ENCODE measurements around the gene NFIB.

NFIB gene

DNA sequence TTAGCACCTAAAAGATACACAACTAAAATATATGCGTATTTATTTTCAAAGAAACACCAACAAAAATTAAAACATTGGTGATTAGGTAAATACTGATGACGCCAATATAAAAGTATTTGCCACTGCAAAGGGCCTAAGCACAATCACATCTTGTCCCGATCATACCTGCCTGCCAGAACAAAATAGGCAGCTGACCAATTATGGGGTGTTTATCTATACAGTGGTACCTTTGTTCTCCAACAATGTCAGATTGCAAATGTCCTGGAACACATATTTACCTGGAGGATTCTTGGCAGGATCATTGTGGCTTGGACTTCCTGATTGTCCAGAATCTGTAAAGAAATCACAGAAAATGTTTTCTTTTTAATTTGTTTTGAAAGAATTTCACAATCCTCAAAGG lies 134.5 kb downstream of the NFIB start:
- no peak for DNase-seq

DNA sequence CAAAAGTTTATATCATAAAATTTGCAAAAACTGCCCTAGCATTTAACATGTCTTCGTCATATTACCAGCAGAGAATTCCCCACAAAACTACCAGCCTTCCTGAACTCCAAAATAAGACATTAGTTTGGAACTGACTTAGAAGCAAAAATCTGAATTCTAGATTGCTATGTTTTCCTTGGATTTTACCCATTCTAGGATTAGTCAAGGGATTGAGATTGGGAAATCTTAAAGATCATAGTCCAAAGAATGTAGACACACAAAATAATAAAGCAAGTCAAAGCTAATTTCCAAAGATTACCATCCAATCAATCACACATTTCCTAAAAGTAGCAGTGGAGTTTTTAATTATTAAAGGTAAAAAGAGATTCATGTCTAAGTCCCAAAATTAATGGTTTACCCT lies 138.2 kb downstream of the NFIB start:
- no peak for DNase-seq

DNA sequence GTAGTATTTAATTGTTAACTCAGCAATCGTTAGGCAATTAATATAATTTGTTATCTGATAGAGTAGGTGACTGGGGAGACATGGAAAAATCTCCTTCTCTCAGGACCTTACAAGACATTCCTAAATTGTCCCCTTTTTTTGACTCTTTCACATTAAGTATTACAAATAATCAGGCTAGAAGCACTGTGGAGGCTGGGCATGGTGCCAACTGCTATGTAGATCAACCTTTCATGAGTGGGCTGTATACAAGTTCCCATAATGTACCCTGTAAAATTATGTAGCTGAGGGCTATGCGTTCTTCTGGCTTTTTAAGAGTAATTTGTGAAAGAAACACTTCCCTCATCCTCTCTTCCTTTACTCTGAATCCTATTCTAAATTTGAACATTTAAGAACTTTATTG lies 140.2 kb downstream of the NFIB start:
- DNase-seq = no peak

DNA sequence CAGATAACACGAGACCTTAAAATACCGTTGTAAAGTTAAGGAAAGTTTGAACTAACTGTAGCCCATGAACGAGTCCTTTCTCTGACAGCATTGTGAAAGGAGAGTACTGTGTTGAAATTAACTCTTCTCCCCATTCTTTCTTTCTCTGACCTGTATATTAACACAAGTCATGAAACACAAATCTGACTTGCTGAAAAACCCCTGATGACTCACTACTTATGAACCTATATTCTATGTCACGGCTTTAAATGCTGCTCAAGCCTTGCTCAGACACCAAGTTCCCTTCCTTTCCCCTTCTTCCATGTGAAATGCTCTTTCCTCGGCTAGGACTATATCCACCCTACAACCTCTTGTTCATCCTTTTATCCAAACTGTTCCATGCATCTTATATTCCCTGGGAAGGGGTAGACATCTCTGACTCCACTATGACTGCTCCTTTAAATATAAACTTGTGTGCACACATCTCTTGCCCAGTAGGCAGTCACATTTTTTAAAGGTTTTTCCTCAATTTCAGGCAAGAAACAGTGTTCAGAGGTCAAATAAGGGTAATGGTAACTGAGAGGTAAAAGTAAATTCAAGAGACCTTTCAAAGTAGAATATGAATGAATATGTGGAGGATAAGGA lies 142.9 kb downstream of the NFIB start:
- no peak for DNase-seq

DNA sequence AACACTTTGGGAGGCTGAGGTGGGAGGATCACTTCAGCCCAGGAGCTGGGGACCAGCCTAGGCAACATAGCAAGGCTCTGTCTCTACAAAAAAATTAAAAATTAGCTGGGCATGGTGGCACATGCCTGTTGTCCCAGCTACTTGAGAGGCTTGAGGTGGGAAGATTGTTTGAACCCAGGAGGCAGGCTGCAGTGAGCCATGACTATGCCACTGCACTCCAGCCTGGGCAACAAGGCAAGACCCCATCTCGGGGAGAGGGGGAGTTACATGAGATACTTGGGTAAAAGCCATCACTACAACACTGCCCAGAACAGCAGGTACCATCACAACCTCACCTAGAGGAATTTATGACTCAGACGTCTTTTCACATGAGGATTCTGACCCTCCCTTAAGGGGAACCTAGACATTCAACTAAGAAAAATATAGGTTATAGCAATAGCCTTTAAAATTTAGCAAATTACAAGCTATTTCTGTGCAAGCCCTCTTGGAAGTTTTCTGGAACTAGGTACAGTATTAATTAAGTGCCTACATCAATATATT lies 143.5 kb downstream of the NFIB start:
- no peak for DNase-seq

DNA sequence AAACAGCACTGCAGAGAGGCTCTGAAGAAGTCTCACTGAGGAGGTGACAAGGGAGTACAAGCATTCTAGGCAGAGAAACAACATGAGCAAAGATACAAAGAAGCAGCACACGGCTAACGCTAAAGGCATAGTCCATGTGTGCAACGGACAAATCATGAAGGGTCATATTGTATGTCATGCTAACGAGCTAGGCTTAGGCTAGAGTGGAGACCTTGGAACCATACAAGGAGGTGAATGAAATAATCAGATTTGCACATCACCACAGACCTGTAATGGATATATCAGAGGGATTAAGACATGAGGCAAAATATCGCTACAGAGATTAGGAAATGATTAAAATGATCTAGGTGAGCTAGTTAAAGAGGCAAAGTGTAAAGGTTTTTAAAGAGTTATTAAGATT lies 145.6 kb downstream of the NFIB start:
- DNase-seq = no peak

DNA sequence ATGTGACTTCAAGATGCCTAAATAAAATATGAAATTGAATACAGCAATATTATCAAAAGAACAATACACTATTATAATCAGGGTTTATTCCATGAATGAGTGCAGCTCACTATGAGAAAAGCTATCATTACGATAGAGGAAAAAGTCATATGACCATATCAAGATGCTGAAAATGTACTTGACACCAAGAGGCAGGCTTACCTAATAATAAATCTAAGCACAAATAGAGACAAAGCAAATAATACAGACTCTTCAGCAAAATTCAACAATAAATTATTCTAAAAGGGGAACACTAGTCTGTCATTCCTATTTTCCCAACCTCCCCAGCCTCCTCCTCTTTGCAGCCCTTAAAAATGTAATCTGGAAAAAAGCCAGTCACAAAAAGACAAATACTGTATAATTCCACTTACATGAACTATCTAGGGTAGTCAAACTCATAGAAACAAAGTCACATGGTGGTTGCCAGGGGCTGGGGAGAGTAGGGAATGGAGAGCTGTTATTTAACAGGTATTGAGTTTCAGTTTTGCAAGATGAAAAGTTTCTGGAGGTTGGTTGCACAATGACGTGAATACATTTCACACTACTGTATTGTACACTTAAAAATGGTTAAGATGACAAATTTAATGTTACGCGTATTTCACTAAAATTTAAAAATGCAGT lies 148.4 kb downstream of the NFIB start:
- no peak for DNase-seq

DNA sequence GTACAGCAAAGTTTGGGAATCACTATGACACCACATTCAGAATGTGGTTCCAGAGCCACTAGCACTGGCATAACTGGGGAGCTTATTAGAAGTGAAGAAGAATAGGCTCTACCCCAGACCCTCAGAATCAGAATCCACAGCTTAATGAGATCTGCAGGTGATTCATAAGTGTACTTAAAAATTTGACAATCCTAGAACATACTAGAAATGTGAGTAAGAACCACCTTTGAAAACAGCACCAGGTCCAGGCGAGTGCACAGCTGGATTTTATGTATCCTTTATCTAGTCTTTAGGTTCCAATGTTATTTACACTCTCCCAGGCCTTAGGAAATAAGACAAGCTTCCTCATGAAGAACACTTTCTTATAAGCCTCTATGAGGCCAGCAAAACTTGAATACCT lies 149.0 kb downstream of the NFIB start:
- DNase-seq = no peak

DNA sequence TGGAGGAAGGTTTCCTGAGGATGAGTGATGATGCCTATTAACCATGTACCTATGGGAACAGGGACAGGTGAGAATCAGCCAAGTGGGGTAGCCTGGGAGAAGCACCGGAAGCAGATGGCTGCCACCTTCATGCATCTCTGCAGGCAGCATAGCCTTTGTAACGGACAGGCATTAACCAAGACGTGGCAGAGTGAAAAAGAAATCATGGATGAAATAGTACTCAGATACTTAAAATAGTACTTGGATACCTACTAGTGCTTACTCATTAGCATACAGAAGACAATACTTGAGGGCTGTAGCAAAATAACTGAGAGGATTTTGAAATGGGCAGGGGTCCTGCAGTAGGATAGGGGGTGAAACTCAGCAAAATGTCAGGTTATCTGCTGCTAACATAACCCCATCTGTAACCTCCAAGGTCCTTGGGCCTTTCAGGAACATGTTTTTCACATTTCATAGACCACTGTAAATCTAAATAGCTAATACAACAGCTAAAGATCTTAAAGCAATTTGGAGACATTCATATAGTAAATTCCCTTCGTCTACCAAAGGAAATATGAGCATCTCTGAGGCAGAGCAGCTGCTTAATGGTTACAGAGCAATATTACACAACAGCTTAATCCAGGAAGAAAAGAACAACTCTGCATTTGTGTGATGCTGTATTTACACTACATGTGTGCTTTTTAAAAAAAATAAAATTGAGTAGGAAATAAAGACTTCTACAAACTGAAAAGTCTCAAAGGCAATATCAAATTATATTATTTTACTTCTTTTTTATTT lies 154.3 kb downstream of the NFIB start:
- no peak for DNase-seq

DNA sequence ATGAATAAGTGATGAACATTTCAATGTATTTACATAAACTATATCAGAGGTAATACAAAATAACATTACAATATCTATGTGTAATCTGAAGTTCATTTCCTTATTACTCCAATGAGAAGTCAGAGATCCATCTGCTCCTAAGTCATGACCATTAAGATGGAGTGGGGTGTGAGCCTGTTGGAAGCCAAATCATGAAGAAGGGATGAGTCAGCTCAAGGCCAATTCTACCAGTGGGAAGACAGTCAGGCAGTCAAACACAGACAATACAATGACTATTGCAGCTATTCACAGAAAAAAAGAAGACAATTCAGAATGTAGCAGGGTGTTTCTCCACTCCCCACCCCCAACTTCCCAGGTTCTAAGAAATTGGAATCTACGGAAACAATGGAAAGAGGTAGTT lies 155.0 kb downstream of the NFIB start:
- DNase-seq = no peak

DNA sequence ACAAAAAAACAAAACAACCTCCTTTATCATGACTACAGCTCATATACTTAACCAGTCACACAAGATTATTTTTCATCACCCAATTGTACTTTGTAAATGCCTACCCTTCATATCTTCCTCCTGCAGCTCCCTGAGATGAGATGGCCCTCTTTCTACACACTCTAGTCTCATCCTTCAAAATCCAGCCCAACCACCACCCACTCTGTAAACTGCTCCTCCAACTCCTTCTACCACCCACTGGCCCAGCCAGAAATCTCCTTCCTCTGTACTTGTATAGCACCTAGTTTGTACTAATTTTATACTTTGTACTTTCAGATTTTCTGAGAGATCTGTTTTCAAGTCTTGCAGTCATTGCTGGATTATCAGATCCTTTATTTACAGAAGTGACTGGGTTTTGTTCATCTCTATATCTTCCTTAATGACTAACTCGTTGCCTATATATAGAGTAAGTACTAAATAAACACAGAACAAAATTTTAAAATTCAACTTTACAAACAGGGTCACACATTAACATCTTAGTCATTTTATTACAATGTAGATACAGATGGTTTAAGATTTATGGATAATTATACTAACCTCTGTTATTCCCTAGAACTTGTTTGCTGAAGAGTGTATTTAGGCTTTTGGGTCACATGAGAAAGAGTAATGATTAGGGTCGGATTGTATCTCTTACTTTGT lies 155.7 kb downstream of the NFIB start:
- no peak for DNase-seq

DNA sequence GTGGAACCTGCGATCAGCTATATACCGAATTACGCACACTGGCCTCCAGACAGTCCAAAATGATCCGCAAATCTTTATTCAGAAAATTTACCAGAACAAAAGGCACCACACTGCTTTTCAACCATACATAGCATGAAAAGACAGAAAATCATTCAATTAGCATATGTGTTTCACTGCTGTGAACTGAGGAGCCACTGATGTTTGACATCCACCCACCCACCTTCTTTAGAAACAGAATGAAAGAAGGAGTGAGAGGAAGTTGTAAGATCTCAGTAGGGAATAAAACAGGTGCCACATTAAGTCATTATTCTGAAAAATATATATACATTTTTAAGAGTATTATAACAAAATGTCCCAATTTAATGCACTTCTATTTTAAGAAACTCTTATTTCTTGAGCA lies 156.8 kb downstream of the NFIB start:
- DNase-seq = no peak

DNA sequence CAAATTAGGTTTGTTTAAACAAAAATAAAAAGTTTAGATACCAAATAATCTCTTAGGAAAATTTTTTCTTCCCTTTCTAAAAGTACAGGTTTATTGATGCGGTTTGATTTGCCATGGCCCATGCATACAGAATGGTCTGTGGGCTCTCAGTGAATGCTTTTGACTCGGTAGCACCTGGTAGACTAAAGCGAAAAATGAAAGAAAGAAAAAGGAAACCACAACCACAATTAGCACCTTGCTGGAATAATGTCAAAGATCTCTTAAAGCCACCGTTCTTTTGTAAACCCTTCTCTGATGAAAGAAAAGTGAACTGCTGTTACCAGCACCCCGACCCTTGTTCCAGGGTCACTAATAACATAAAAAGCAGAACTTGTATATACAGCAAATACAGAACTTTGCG lies 157.9 kb downstream of the NFIB start:
- no peak for DNase-seq

DNA sequence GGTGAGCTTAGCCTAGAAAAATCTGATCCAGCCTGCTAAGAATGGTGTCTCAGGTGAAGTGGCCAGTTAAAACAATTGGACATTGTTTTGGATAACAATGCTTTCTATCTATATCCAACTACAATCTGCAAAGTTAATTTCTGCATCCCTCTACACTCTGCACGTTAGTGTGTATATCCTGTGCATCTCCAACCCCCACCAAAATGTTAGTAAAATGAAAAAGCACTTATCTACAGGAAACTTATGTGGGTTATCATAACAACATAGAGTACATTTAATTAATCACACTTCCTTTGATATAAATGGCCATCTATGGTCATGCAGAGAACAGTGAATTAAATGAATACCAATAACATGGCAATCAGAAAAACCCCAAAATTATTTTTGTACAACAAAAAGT lies 158.7 kb downstream of the NFIB start:
- no peak for DNase-seq

DNA sequence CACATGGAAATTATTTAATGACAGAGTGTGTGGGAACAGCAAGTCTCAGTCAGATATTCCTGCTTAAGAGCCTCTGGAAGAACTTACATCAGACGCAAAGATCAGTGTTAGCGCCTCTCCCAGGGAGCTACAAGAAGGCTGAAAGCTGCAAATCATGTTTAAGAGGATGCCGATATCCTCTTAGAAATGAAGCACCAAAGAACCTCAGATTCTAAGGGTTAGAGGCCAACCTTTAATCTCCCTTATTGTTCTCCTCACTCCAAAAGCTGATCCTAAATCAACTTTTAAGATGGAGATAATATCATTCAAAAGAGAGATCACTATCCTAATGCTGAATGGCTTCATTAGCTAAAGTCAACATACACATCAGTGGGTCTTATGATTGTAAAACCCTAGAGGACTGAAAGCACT lies 160.6 kb downstream of the NFIB start:
- DNase-seq = no peak

DNA sequence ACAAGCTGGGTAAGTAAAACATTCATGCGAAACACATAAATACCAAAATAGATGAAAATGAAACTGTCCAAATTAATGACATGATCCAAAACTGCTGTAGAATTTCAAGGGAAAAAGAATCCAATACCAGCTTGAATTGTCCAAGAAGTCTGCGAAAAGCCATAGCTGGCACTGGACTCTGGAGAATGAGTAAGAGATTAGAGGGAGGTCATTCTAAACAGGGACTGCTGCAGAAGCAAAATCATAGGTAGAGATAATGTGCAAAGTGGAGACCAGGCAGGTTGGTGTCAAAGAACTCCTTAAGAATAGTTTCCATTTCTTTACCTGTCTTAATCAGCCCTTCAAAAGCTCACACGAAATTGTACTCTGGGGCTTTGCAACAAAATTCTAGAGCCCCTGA lies 162.5 kb downstream of the NFIB start:
- DNase-seq = no peak

DNA sequence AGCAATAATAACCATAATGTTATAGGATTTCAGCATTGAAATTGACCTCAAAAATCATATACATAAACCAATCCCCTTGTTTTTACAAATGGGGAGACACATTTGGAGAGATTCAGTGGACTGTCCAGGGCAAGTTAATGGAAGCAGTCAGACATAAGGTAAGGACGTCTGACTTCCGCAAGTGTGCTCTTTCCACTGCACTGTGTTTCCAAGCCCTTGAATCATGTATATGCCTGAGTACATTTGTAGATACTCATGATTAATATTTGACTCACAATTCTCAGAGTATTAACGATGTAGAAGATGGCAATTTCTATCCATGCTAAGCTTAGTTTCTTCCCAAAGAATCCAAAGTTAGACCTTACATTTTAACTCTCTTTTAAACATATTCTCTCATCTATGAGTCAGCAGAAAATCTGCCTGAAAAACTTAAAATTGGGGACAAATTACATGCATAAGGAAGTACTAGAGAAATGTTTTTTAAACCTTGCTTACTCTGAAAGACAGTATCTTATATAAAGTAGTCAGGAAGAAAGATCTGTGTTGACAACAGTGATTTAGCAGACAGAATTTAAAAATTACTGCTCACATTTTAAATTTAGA lies 165.3 kb downstream of the NFIB start:
- no peak for DNase-seq

DNA sequence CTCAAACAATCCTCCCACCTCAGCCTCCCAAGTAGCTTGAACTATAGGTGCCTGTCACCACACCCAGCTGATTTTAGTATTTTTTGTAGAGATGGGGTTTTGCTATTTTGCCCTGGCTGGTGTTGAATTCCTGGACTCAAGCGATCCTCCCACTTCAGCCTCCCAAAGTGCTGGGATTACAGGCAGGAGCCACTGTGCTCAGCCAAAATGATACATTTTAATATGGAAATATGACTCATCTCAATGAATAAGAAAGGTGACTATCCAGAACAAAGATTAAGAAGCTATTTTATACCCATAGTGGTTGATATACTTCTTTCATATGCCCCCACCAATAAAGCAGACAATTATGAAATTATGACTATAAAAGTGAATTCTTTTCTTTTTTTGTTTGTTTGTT lies 166.2 kb downstream of the NFIB start:
- no peak for DNase-seq

DNA sequence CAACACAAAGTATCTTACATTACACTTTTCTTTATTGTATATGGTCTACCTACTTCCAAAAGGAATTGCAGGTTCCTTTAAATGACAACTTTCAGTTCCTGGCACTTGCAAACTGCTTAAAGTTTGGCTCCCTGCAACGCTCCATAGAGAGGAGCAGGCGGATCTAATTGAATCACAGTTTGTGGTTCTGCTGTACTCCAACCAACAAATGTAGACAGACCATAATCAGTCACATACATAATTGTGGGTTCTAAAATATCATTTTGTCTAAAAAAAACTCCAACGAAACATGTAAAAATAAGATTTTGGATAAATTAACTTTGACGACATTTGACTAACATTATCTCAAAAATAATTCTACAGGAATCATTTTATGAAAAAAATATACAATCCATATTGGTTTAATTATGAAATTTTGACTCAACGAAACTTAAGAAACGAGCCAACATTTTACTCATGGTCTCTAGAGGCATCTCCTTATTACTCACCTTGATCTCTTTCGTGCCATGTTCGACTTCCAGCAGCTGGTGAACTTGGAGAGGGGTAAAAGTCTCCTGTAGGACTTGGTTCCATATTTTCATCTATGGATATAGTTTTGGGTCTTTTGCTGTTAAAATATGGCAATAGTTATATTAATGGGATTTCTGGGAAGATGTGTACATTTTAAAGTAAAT lies 167.6 kb downstream of the NFIB start:
- DNase-seq = no peak

DNA sequence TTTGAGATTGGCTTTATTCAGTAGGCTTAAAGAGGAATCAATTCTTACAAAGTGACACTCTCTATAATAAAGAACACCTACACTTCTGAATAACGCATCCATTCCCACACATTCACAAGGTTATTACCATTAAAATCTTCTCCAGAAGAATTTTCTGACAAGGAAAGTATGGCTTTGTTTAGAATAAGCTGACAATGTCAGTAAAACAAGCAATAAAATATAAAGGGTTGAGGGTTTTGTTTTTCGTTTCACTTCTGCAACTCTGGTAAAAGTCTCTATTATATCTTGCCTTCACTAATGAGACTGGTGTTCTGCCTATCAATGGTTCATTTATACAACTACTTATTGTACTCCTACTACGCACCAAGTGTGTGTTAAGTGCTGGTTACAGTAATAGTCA lies 169.7 kb downstream of the NFIB start:
- no peak for DNase-seq

DNA sequence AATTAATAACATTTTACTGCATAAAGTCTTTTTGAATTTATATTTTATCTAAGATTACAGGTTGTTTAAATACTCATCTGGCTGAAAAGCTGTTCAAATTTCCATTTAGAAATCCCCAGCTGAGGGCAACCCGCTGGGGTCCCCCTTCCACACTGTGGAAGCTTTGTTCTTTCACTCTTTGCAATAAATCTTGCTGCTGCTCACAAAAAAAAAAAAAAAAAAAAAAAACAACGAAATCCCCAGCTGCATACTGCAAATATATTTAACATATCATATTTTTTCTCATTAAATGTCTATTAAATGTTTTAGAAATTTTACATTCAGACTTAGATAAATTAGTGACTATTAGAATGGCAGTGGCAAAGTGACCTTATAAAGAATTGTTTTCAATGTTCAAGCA lies 172.2 kb downstream of the NFIB start:
- no peak for DNase-seq

DNA sequence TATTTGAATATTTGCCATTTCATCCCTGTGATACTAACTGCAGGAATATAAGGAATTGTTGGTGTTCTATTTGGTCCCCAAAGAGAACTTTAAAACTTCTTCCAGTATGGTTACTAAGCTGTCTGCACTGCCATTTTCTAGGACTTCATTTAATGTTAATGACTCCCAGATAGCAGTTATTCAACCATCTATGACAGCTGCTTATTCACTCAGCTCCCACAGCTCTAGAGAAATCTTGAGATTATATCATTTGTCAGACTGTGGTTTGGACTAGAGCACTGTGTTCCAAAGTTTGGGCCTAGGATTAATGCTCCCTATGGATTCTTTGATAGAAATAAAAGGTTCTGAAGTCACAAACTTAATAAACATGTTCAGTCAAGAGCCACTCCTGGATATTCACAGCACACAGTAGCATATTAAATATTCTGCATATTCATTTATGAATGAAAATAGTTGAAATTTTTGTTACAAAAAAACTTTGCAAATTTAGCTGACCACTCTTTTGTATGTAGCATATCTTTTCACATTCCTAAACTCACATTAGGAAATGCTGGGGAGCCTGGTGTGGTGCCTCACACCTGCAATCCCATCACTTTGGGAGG lies 173.7 kb downstream of the NFIB start:
- no peak for DNase-seq
